SK-N-SH treated with all-trans-retinoic acid at 6 μM for 48 hours (cell line): ENCODE results near the gene HEYL.

Source experiments
- ATAC-seq: fragments of 200-7000 bp; cut with Tn5 transposase; 3 replicates; pipeline ENCODE4 v1.9.1; 2020; ENCODE audit warnings: mild to moderate bottlenecking, moderate library complexity
- BACH2 ChIP-seq: fragments of 250-450 bp; sonication (Bioruptor Pico); IDR thresholded peaks from 2 replicates; pipeline ENCODE4 v1.9.0; 2021; ENCODE audit warnings: mild to moderate bottlenecking, borderline replicate concordance
- CSDC2 ChIP-seq: fragments of 250-450 bp; sonication (Bioruptor Pico); IDR thresholded peaks from 2 replicates; pipeline ENCODE4 v1.5.0; 2020; ENCODE audit warnings: mild to moderate bottlenecking, moderate library complexity
- CSRNP3 ChIP-seq: fragments of 250-450 bp; sonication (Bioruptor Pico); IDR thresholded peaks from 2 replicates; pipeline ENCODE4 v1.5.1; 2021; ENCODE audit warnings: mild to moderate bottlenecking, moderate library complexity
- ESRRG ChIP-seq: fragments of 250-450 bp; sonication (Bioruptor Pico); IDR thresholded peaks from 2 replicates; pipeline ENCODE4 v1.6.1; 2021; ENCODE audit warnings: mild to moderate bottlenecking
- GLIS3 ChIP-seq: fragments of 250-450 bp; sonication (Bioruptor Pico); IDR thresholded peaks from 2 replicates; pipeline ENCODE4 v1.5.0; 2020; ENCODE audit warnings: mild to moderate bottlenecking, moderate library complexity
- ISL1 ChIP-seq: fragments of 250-450 bp; sonication (Bioruptor Pico); IDR thresholded peaks from 2 replicates; pipeline ENCODE4 v2.1.2; 2022; ENCODE audit warnings: mild to moderate bottlenecking, moderate library complexity
- OSR1 ChIP-seq: fragments of 250-450 bp; sonication (Bioruptor Pico); IDR thresholded peaks from 2 replicates; pipeline ENCODE4 v1.8.0; 2022; ENCODE audit warnings: moderate library complexity, mild to moderate bottlenecking, inconsistent platforms
- PATZ1 ChIP-seq: fragments of 250-450 bp; sonication (Bioruptor Pico); IDR thresholded peaks from 2 replicates; pipeline ENCODE4 v1.8.0; 2020; ENCODE audit warnings: mild to moderate bottlenecking, moderate library complexity, borderline replicate concordance
- POU6F1 ChIP-seq: fragments of 250-450 bp; sonication (Bioruptor Pico); IDR thresholded peaks from 2 replicates; pipeline ENCODE4 v1.8.0; 2021; ENCODE audit warnings: low read depth, mild to moderate bottlenecking, moderate library complexity, borderline replicate concordance
- PPARA ChIP-seq: fragments of 250-450 bp; sonication (Bioruptor Pico); IDR thresholded peaks from 2 replicates; pipeline ENCODE4 v1.5.0; 2020; ENCODE audit warnings: mild to moderate bottlenecking, borderline replicate concordance
- SNAI2 ChIP-seq: fragments of 250-450 bp; sonication (Bioruptor Pico); IDR thresholded peaks from 2 replicates; pipeline ENCODE4 v1.5.0; 2020; ENCODE audit warnings: mild to moderate bottlenecking, moderate library complexity
- TCF4 ChIP-seq: fragments of 250-450 bp; sonication (Bioruptor Pico); IDR thresholded peaks from 2 replicates; pipeline ENCODE4 v1.8.0; 2021; ENCODE audit warnings: mild to moderate bottlenecking, moderate library complexity, borderline replicate concordance
- TOX ChIP-seq: fragments of 250-450 bp; sonication (Bioruptor Pico); IDR thresholded peaks from 2 replicates; pipeline ENCODE4 v1.8.0; 2021; ENCODE audit warnings: mild to moderate bottlenecking, moderate library complexity, borderline replicate concordance
- TSHZ2 ChIP-seq: fragments of 250-450 bp; sonication (Bioruptor Pico); IDR thresholded peaks from 2 replicates; pipeline ENCODE4 v1.5.0; 2020; ENCODE audit warnings: mild to moderate bottlenecking, moderate library complexity
- ZFP30 ChIP-seq: fragments of 450-650 bp; formaldehyde crosslinking; IDR thresholded peaks from 2 replicates; pipeline ENCODE4 v1.5.0; 2022; ENCODE audit warnings: mild to moderate bottlenecking, moderate library complexity
- ZNF565 ChIP-seq: fragments of 450-650 bp; formaldehyde crosslinking; conservative IDR thresholded peaks from 2 replicates; pipeline ENCODE4 v1.5.0; 2020; ENCODE audit warnings: low read depth, mild to moderate bottlenecking, moderate library complexity
- ZNF70 ChIP-seq: fragments of 450-650 bp; formaldehyde crosslinking; IDR thresholded peaks from 2 replicates; pipeline ENCODE4 v1.5.0; 2020; ENCODE audit warnings: mild to moderate bottlenecking, moderate library complexity
- ZNF8 ChIP-seq: fragments of 450-650 bp; formaldehyde crosslinking; IDR thresholded peaks from 2 replicates; pipeline ENCODE4 v1.5.0; 2020; ENCODE audit warnings: mild to moderate bottlenecking, moderate library complexity

Gene HEYL

GRCh38 chr1:39681294-39681693, 41.9 kb upstream of the HEYL start (continued):
- TF ChIP-seq CSRNP3, result no peak
- TF ChIP-seq ISL1 (CRISPR knock-in tag), result no peak
- TF ChIP-seq, all 23 proteins: peak for 0

GRCh38 chr1:39680751-39681150, 41.3 kb upstream of the HEYL start:
- ATAC-seq, result no peak
- TF ChIP-seq OSR1 (no peak), PPARA (CRISPR knock-in tag) (no peak), GLIS3 (CRISPR knock-in tag) (no peak), ZNF70 (CRISPR knock-in tag) (no peak), TSHZ2 (no peak), ISL1 (CRISPR knock-in tag) (no peak), SNAI2 (no peak), CSRNP3 (no peak), TOX (no peak), BACH2 (CRISPR knock-in tag) (no peak), PATZ1 (no peak), POU6F1 (CRISPR knock-in tag) (no peak), ESRRG (no peak), ZNF565 (CRISPR knock-in tag) (no peak)

- ATAC-seq, result no peak
- TF ChIP-seq POU6F1 (CRISPR knock-in tag) (no peak), ZFP30 (CRISPR knock-in tag) (no peak), OSR1 (no peak), ZNF8 (CRISPR knock-in tag) (no peak), PATZ1 (no peak), CSRNP3 (no peak), TOX (no peak), TCF4 (CRISPR knock-in tag) (no peak), GLIS3 (CRISPR knock-in tag) (no peak), CSDC2 (CRISPR knock-in tag) (no peak)
Measured at GRCh38 chr1:39679821-39680220, 40.4 kb upstream of the HEYL start.
